Endodermal cell (in vitro differentiated cells): ENCODE measurements around the gene MCOLN2. TPM values are rescaled to one million over a fixed set of nuclear protein-coding genes. Genes with fewer than 3 reads are reported as not detected.

Experiments used
- DNase-seq: peaks from one replicate; pipeline ENCODE4 v3.0.0-alpha.2; 2017
- H3K27ac ChIP-seq: 2 replicates; pipeline ENCODE4 v1.5.1; 2013; ENCODE audit warnings: mild to moderate bottlenecking, low read depth, low read length, moderate library complexity
- H3K27me3 ChIP-seq: 2 replicates; pipeline ENCODE4 v1.6.1; 2013; ENCODE audit warnings: mild to moderate bottlenecking, low read length, moderate library complexity; ENCODE audit not compliant: insufficient read depth, control insufficient read depth, poor library complexity, severe bottlenecking
- H3K36me3 ChIP-seq: 2 replicates; pipeline ENCODE4 v1.7.0; 2013; ENCODE audit warnings: mild to moderate bottlenecking, low read length, moderate library complexity; ENCODE audit not compliant: control insufficient read depth, insufficient read depth
- H3K4me1 ChIP-seq: one replicate; pipeline ENCODE4 v1.7.0; 2013; ENCODE audit warnings: low read length; ENCODE audit not compliant: control insufficient read depth, insufficient read depth
- H3K4me3 ChIP-seq: 2 replicates; pipeline ENCODE4 v1.5.1; 2013; ENCODE audit warnings: mild to moderate bottlenecking, low read length, moderate library complexity
- H3K9ac ChIP-seq: 2 replicates; pipeline ENCODE4 v1.6.1; 2013; ENCODE audit warnings: mild to moderate bottlenecking, low read length, moderate library complexity; ENCODE audit not compliant: poor library complexity, severe bottlenecking; ENCODE audit errors: extremely low read depth
- H3K9me3 ChIP-seq: 2 replicates; pipeline ENCODE4 v1.6.1; 2013; ENCODE audit warnings: mild to moderate bottlenecking, low read length, moderate library complexity; ENCODE audit not compliant: control insufficient read depth
- H3K27ac Mint-ChIP-seq: 2 replicates; pipeline ENCODE4 v1.8.0; 2020; ENCODE audit warnings: mixed read lengths
- H3K27me3 Mint-ChIP-seq: 2 replicates; pipeline ENCODE4 v1.8.0; 2021; ENCODE audit warnings: mild to moderate bottlenecking, mixed read lengths; ENCODE audit not compliant: insufficient read depth
- H3K36me3 Mint-ChIP-seq: 2 replicates; pipeline ENCODE4 v1.8.0; 2020; ENCODE audit warnings: low read depth, mixed read lengths
- H3K4me1 Mint-ChIP-seq: 2 replicates; pipeline ENCODE4 v1.8.0; 2020; ENCODE audit warnings: mixed read lengths
- H3K4me3 Mint-ChIP-seq: 2 replicates; pipeline ENCODE4 v1.8.0; 2020; ENCODE audit warnings: mild to moderate bottlenecking, moderate library complexity, mixed read lengths
- H3K9me3 Mint-ChIP-seq: 2 replicates; pipeline ENCODE4 v1.8.0; 2020; ENCODE audit warnings: mild to moderate bottlenecking, mixed read lengths
- WGBS, 2 experiments: methylation state at CpG; one replicate each; pipeline versions ENCODE4 v1.1.5 to v1.1.7; 2013; ENCODE audit warnings: missing lambda C conversion rate in 2 of 2, mixed read lengths in 1 of 2; ENCODE audit not compliant: insufficient coverage in 1 of 2, insufficient read length in 1 of 2; 5-methylcytosine and 5-hydroxymethylcytosine counted together
- total RNA-seq, 2 donors: library from RNA; stranded (reverse); fragmentation: NEBNext Ultra II Directional in 1 of 2; extraction: Animal tissue kit (Norgen Biotek cat#: 25700) in 1 of 2; gene quantifications; 2 replicates in 1 of 2; 3 replicates in 1 of 2; pipeline ENCODE4 v1.2.1, GENCODE V29; 2021
- TF ChIP-seq, protein P1 (sequence below): fragments of 200-600 bp; sonication (generic); conservative IDR thresholded peaks from 2 replicates; pipeline ENCODE4 v1.5.0; 2021; ENCODE audit warnings: antibody characterized with exemption, mild to moderate bottlenecking

The MCOLN2 gene
- total RNA-seq, 2 donors from 2014 or later = 0.20 to 0.29 TPM

DNA sequence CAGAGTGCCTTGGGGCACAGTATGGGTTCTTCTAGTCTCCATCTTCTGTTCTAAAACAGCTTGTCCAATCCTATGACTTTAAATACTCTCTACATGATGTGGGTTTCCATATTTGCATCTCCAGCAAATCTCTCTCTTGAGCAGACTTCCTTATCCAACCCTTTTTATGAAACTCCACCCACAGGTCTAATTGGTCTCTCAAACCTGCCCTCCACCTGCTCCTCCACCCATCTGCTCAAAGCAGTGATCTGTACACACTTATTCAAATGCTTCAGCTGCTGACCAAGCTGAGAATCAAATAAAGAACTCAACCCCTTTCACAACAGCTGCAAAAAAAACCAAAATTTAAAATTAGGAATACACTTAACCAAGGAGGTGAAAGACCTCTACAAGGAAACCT, 11.5 kb downstream of the MCOLN2 start:
- Mint-ChIP-seq H3K4me3 (no peak overlapping the region), H3K4me1 (no peaks in the 10 kb centered on the region), H3K27ac (no peak overlapping the region), H3K36me3 (no peaks in the 10 kb centered on the region), H3K27me3 (peaks cover 4% of the 10 kb centered on the region), H3K9me3 (no peaks in the 10 kb centered on the region)
- DNase-seq = no peak
- Histone ChIP-seq H3K36me3 (no peaks in the 10 kb centered on the region), H3K4me1 (no peaks in the 10 kb centered on the region), H3K9ac (no peak overlapping the region), H3K27ac (no peak overlapping the region), H3K27me3 (no peaks in the 10 kb centered on the region), H3K4me3 (no peak overlapping the region), H3K9me3 (no peaks in the 10 kb centered on the region)
- TF ChIP-seq, protein P1, sequence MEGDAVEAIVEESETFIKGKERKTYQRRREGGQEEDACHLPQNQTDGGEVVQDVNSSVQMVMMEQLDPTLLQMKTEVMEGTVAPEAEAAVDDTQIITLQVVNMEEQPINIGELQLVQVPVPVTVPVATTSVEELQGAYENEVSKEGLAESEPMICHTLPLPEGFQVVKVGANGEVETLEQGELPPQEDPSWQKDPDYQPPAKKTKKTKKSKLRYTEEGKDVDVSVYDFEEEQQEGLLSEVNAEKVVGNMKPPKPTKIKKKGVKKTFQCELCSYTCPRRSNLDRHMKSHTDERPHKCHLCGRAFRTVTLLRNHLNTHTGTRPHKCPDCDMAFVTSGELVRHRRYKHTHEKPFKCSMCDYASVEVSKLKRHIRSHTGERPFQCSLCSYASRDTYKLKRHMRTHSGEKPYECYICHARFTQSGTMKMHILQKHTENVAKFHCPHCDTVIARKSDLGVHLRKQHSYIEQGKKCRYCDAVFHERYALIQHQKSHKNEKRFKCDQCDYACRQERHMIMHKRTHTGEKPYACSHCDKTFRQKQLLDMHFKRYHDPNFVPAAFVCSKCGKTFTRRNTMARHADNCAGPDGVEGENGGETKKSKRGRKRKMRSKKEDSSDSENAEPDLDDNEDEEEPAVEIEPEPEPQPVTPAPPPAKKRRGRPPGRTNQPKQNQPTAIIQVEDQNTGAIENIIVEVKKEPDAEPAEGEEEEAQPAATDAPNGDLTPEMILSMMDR = no peak

DNA sequence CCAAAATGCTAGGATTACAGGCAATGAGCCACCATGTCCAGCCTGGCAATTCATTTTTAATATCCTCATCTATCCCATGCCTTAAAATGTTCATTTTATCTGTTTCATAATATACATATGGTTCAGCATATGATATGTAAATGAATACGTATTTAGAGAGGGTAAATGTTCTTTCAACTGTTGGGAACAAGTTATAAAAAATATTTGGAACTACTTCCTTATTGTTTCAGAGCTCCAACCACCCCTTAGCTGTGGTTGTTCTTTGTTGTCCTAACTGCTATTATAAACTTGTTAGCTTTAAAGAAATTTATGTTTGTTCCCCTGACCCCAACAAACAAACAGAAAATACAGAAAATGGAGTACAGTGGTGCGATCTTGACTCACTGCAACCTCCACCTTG, 14.5 kb downstream of the MCOLN2 start:
- peaks cover 4% of the 10 kb centered on the region for H3K27me3 Mint-ChIP-seq
- no peaks in the 10 kb centered on the region for H3K36me3 ChIP-seq
- no peaks in the 10 kb centered on the region for H3K9me3 ChIP-seq
- TF ChIP-seq, protein P1 = no peak
- no peaks in the 10 kb centered on the region for H3K4me1 Mint-ChIP-seq
- no peak overlapping the region for H3K27ac Mint-ChIP-seq
- 90% methylated on average over 2 of the region's 2 CpGs; no CpG with 5 or more reads in 1 of the 2 experiments for WGBS, 2 experiments
- no peak for DNase-seq
- H3K27me3 ChIP-seq = no peaks in the 10 kb centered on the region
- no peaks in the 10 kb centered on the region for H3K36me3 Mint-ChIP-seq
- H3K4me3 Mint-ChIP-seq = no peak overlapping the region
- no peaks in the 10 kb centered on the region for H3K9me3 Mint-ChIP-seq
- no peak overlapping the region for H3K9ac ChIP-seq
- no peaks in the 10 kb centered on the region for H3K4me1 ChIP-seq
- no peak overlapping the region for H3K27ac ChIP-seq
- no peak overlapping the region for H3K4me3 ChIP-seq

DNA sequence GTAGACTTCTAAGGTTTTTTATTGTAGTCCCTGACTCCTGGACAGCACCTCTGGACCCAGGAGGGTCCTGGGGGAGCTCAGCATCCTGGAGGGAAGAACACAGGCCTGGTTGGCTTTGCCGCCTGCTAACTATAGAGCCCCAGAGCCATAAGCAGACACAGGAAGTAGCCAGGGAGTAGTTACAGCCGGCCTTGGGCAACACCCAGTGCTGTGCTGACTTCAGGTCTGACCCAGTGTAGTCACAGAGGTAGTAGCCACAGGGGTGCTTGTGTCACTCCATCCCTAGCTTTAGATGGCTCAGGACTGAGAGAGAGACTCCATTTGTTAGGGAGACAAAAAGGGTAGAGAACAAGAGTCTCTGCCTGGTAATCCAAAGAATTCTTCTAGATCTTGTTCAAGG, 21.9 kb downstream of the MCOLN2 start:
- Histone ChIP-seq H3K9me3 (no peaks in the 10 kb centered on the region), H3K4me3 (no peak overlapping the region), H3K9ac (no peak overlapping the region), H3K36me3 (no peaks in the 10 kb centered on the region), H3K27ac (no peak overlapping the region), H3K4me1 (no peaks in the 10 kb centered on the region), H3K27me3 (no peaks in the 10 kb centered on the region)
- TF ChIP-seq, protein P1 = no peak
- DNase-seq = no peak
- H3K27ac Mint-ChIP-seq = no peak overlapping the region
- no peak overlapping the region for H3K4me3 Mint-ChIP-seq
- no peaks in the 10 kb centered on the region for H3K4me1 Mint-ChIP-seq
- H3K9me3 Mint-ChIP-seq = no peaks in the 10 kb centered on the region
- no peaks in the 10 kb centered on the region for H3K36me3 Mint-ChIP-seq
- WGBS, 2 experiments = 84 to 100% methylated on average over 1 to 2 of the region's 2 CpGs
- peaks cover 1% of the 10 kb centered on the region for H3K27me3 Mint-ChIP-seq
